Measurements from ENCODE around the gene PPP2R2C. TPM values are rescaled to one million over a fixed set of nuclear protein-coding genes. Genes with fewer than 3 reads are reported as not detected.

PPP2R2C gene
- total RNA-seq, 1 donor from 2014 or later = not detected

GRCh38 chr4:6495736-6496135 is 23.3 kb upstream of the PPP2R2C start:
- peaks cover 15 to 40% (median 34%) of the 10 kb centered on the region in 3 donors for H3K27me3 ChIP-seq (ENCODE audit: control insufficient read depth in 3 of 3, insufficient read depth in 3 of 3, low read length in 3 of 3)
- H3K27ac ChIP-seq (ENCODE audit: low read depth, low read length) = no peak overlapping the region
- H3K4me3 ChIP-seq (ENCODE audit: low read length in 3 of 3) = no peak overlapping the region
- peaks cover 0 to 2% (median 0%) of the 10 kb centered on the region in 3 donors for H3K9me3 ChIP-seq (ENCODE audit: control insufficient read depth in 3 of 3, low read length in 3 of 3)
- no peaks in the 10 kb centered on the region for H3K4me1 ChIP-seq (ENCODE audit: control insufficient read depth in 3 of 3, insufficient read depth in 3 of 3, low read length in 3 of 3)
- no peak overlapping the region for H3K9ac ChIP-seq (ENCODE audit: low read depth in 1 of 3, low read length in 3 of 3)
- H3K36me3 ChIP-seq (ENCODE audit: control insufficient read depth in 3 of 3, insufficient read depth in 3 of 3, low read length in 3 of 3) = no peaks in the 10 kb centered on the region

- peaks cover 18 to 39% (median 37%) of the 10 kb centered on the region in 3 donors for H3K27me3 ChIP-seq (ENCODE audit: control insufficient read depth in 3 of 3, insufficient read depth in 3 of 3, low read length in 3 of 3)
- H3K9me3 ChIP-seq (ENCODE audit: control insufficient read depth in 3 of 3, low read length in 3 of 3) = peaks cover 0 to 3% (median 0%) of the 10 kb centered on the region in 3 donors
- H3K4me1 ChIP-seq (ENCODE audit: control insufficient read depth in 3 of 3, insufficient read depth in 3 of 3, low read length in 3 of 3) = no peaks in the 10 kb centered on the region
- no peaks in the 10 kb centered on the region for H3K36me3 ChIP-seq (ENCODE audit: control insufficient read depth in 3 of 3, insufficient read depth in 3 of 3, low read length in 3 of 3)
- no peak overlapping the region for H3K4me3 ChIP-seq (ENCODE audit: low read length in 3 of 3)
- H3K9ac ChIP-seq (ENCODE audit: low read depth in 1 of 3, low read length in 3 of 3) = no peak overlapping the region
- no peak overlapping the region for H3K27ac ChIP-seq (ENCODE audit: low read depth, low read length)
Observed at GRCh38 chr4:6495296-6495590, 22.8 kb upstream of the PPP2R2C start.

- Histone ChIP-seq H3K9me3 (ENCODE audit: control insufficient read depth in 3 of 3, low read length in 3 of 3) (peaks cover 0 to 3% (median 0%) of the 10 kb centered on the region in 3 donors), H3K27ac (ENCODE audit: low read depth, low read length) (no peak overlapping the region), H3K27me3 (ENCODE audit: control insufficient read depth in 3 of 3, insufficient read depth in 3 of 3, low read length in 3 of 3) (peaks cover 18 to 40% (median 39%) of the 10 kb centered on the region in 3 donors), H3K4me3 (ENCODE audit: low read length in 3 of 3) (no peak overlapping the region), H3K36me3 (ENCODE audit: control insufficient read depth in 3 of 3, insufficient read depth in 3 of 3, low read length in 3 of 3) (no peaks in the 10 kb centered on the region), H3K4me1 (ENCODE audit: control insufficient read depth in 3 of 3, insufficient read depth in 3 of 3, low read length in 3 of 3) (no peaks in the 10 kb centered on the region), H3K9ac (ENCODE audit: low read depth in 1 of 3, low read length in 3 of 3) (no peak overlapping the region)
Observed at GRCh38 chr4:6494431-6495295, 22.2 kb upstream of the PPP2R2C start.

- peaks cover 18 to 39% (median 35%) of the 10 kb centered on the region in 3 donors for H3K27me3 ChIP-seq (ENCODE audit: control insufficient read depth in 3 of 3, insufficient read depth in 3 of 3, low read length in 3 of 3)
- H3K9ac ChIP-seq (ENCODE audit: low read depth in 1 of 3, low read length in 3 of 3) = no peak overlapping the region
- H3K9me3 ChIP-seq (ENCODE audit: control insufficient read depth in 3 of 3, low read length in 3 of 3) = peaks cover 0 to 3% (median 0%) of the 10 kb centered on the region in 3 donors
- H3K27ac ChIP-seq (ENCODE audit: low read depth, low read length) = no peak overlapping the region
- H3K4me3 ChIP-seq (ENCODE audit: low read length in 3 of 3) = peak overlapping the region in 1 of 3 donors; percentile 22
- no peaks in the 10 kb centered on the region for H3K4me1 ChIP-seq (ENCODE audit: control insufficient read depth in 3 of 3, insufficient read depth in 3 of 3, low read length in 3 of 3)
- H3K36me3 ChIP-seq (ENCODE audit: control insufficient read depth in 3 of 3, insufficient read depth in 3 of 3, low read length in 3 of 3) = no peaks in the 10 kb centered on the region
Observed at GRCh38 chr4:6493658-6494304, 21.4 kb upstream of the PPP2R2C start.

GRCh38 chr4:6492861-6493657 is 20.6 kb upstream of the PPP2R2C start:
- H3K27ac ChIP-seq (ENCODE audit: low read depth, low read length) = no peak overlapping the region
- H3K4me3 ChIP-seq (ENCODE audit: low read length in 3 of 3) = peak overlapping the region in 1 of 3 donors; percentile 22
- H3K27me3 ChIP-seq (ENCODE audit: control insufficient read depth in 3 of 3, insufficient read depth in 3 of 3, low read length in 3 of 3) = peaks cover 18 to 39% (median 34%) of the 10 kb centered on the region in 3 donors
- H3K9me3 ChIP-seq (ENCODE audit: control insufficient read depth in 3 of 3, low read length in 3 of 3) = peaks cover 0 to 3% (median 0%) of the 10 kb centered on the region in 3 donors
- no peak overlapping the region for H3K9ac ChIP-seq (ENCODE audit: low read depth in 1 of 3, low read length in 3 of 3)
- H3K4me1 ChIP-seq (ENCODE audit: control insufficient read depth in 3 of 3, insufficient read depth in 3 of 3, low read length in 3 of 3) = no peaks in the 10 kb centered on the region
- no peaks in the 10 kb centered on the region for H3K36me3 ChIP-seq (ENCODE audit: control insufficient read depth in 3 of 3, insufficient read depth in 3 of 3, low read length in 3 of 3)

- no peaks in the 10 kb centered on the region for H3K36me3 ChIP-seq (ENCODE audit: control insufficient read depth in 3 of 3, insufficient read depth in 3 of 3, low read length in 3 of 3)
- H3K4me1 ChIP-seq (ENCODE audit: control insufficient read depth in 3 of 3, insufficient read depth in 3 of 3, low read length in 3 of 3) = no peaks in the 10 kb centered on the region
- no peak overlapping the region for H3K9ac ChIP-seq (ENCODE audit: low read depth in 1 of 3, low read length in 3 of 3)
- H3K4me3 ChIP-seq (ENCODE audit: low read length in 3 of 3) = no peak overlapping the region
- peaks cover 18 to 39% (median 34%) of the 10 kb centered on the region in 3 donors for H3K27me3 ChIP-seq (ENCODE audit: control insufficient read depth in 3 of 3, insufficient read depth in 3 of 3, low read length in 3 of 3)
- peaks cover 0 to 3% (median 0%) of the 10 kb centered on the region in 3 donors for H3K9me3 ChIP-seq (ENCODE audit: control insufficient read depth in 3 of 3, low read length in 3 of 3)
- H3K27ac ChIP-seq (ENCODE audit: low read depth, low read length) = no peak overlapping the region
Observed at GRCh38 chr4:6492027-6492590, 19.7 kb upstream of the PPP2R2C start.

- H3K9ac ChIP-seq (ENCODE audit: low read depth in 1 of 3, low read length in 3 of 3) = no peak overlapping the region
Observed at GRCh38 chr4:6491235-6491634, 18.8 kb upstream of the PPP2R2C start.

GRCh38 chr4:6489927-6490326 is 17.5 kb upstream of the PPP2R2C start:
- Histone ChIP-seq H3K27ac (ENCODE audit: low read depth, low read length) (no peak overlapping the region), H3K27me3 (ENCODE audit: control insufficient read depth in 3 of 3, insufficient read depth in 3 of 3, low read length in 3 of 3) (peaks cover 17 to 30% (median 30%) of the 10 kb centered on the region in 3 donors), H3K36me3 (ENCODE audit: control insufficient read depth in 3 of 3, insufficient read depth in 3 of 3, low read length in 3 of 3) (no peaks in the 10 kb centered on the region), H3K9ac (ENCODE audit: low read depth in 1 of 3, low read length in 3 of 3) (no peak overlapping the region), H3K4me3 (ENCODE audit: low read length in 3 of 3) (no peak overlapping the region), H3K9me3 (ENCODE audit: control insufficient read depth in 3 of 3, low read length in 3 of 3) (peaks cover 0 to 5% (median 3%) of the 10 kb centered on the region in 3 donors), H3K4me1 (ENCODE audit: control insufficient read depth in 3 of 3, insufficient read depth in 3 of 3, low read length in 3 of 3) (no peaks in the 10 kb centered on the region)

More at GRCh38 chr4:6491235-6491634, 18.8 kb upstream of the PPP2R2C start:
- Histone ChIP-seq H3K27ac (ENCODE audit: low read depth, low read length) (no peak overlapping the region), H3K4me3 (ENCODE audit: low read length in 3 of 3) (no peak overlapping the region), H3K36me3 (ENCODE audit: control insufficient read depth in 3 of 3, insufficient read depth in 3 of 3, low read length in 3 of 3) (no peaks in the 10 kb centered on the region), H3K27me3 (ENCODE audit: control insufficient read depth in 3 of 3, insufficient read depth in 3 of 3, low read length in 3 of 3) (peaks cover 18 to 39% (median 34%) of the 10 kb centered on the region in 3 donors), H3K4me1 (ENCODE audit: control insufficient read depth in 3 of 3, insufficient read depth in 3 of 3, low read length in 3 of 3) (no peaks in the 10 kb centered on the region), H3K9me3 (ENCODE audit: control insufficient read depth in 3 of 3, low read length in 3 of 3) (peaks cover 0 to 5% (median 3%) of the 10 kb centered on the region in 3 donors)

- Histone ChIP-seq H3K4me3 (ENCODE audit: low read length in 3 of 3) (no peak overlapping the region), H3K27me3 (ENCODE audit: control insufficient read depth in 3 of 3, insufficient read depth in 3 of 3, low read length in 3 of 3) (peaks cover 7 to 11% (median 9%) of the 10 kb centered on the region in 3 donors), H3K9ac (ENCODE audit: low read depth in 1 of 3, low read length in 3 of 3) (no peak overlapping the region), H3K4me1 (ENCODE audit: control insufficient read depth in 3 of 3, insufficient read depth in 3 of 3, low read length in 3 of 3) (no peaks in the 10 kb centered on the region), H3K9me3 (ENCODE audit: control insufficient read depth in 3 of 3, low read length in 3 of 3) (peaks cover 0 to 5% (median 3%) of the 10 kb centered on the region in 3 donors), H3K27ac (ENCODE audit: low read depth, low read length) (no peak overlapping the region), H3K36me3 (ENCODE audit: control insufficient read depth in 3 of 3, insufficient read depth in 3 of 3, low read length in 3 of 3) (no peaks in the 10 kb centered on the region)
Observed at GRCh38 chr4:6487466-6487865, 15.1 kb upstream of the PPP2R2C start.

All from skeletal muscle tissue (tissue), 4 donors.